HUES48 (cell line): ENCODE results near the gene DYSF.

Source experiments
- H3K27ac ChIP-seq: one replicate; pipeline ENCODE4 v1.7.0; 2013; ENCODE audit warnings: low read depth, low read length, inconsistent platforms
- H3K27me3 ChIP-seq: 2 replicates; pipeline ENCODE4 v1.6.1; 2013; ENCODE audit warnings: mild to moderate bottlenecking, low read length; ENCODE audit not compliant: control insufficient read depth, insufficient read depth
- H3K36me3 ChIP-seq: 2 replicates; pipeline ENCODE4 v1.6.1; 2013; ENCODE audit warnings: low read length; ENCODE audit not compliant: control insufficient read depth, insufficient read depth
- H3K4me1 ChIP-seq: 2 replicates; pipeline ENCODE4 v1.6.1; 2013; ENCODE audit warnings: mild to moderate bottlenecking, low read length; ENCODE audit not compliant: control insufficient read depth, insufficient read depth
- H3K4me3 ChIP-seq: 2 replicates; pipeline ENCODE4 v1.5.1; 2013; ENCODE audit warnings: mild to moderate bottlenecking, low read depth, low read length
- H3K9ac ChIP-seq: 2 replicates; pipeline ENCODE4 v1.6.1; 2013; ENCODE audit warnings: mild to moderate bottlenecking, low read depth, low read length, moderate library complexity
- H3K9me3 ChIP-seq: 2 replicates; pipeline ENCODE4 v1.6.1; 2013; ENCODE audit warnings: low read length; ENCODE audit not compliant: control insufficient read depth, insufficient read depth

DYSF gene

GRCh38 chr2:71690876-71691475 lies 237.6 kb downstream of the DYSF start:
- Histone ChIP-seq H3K4me3 (no peak overlapping the region), H3K4me1 (peaks cover 9% of the 10 kb centered on the region), H3K9me3 (no peaks in the 10 kb centered on the region), H3K27me3 (no peaks in the 10 kb centered on the region), H3K27ac (no peak overlapping the region), H3K36me3 (no peaks in the 10 kb centered on the region), H3K9ac (no peak overlapping the region)

GRCh38 chr2:71691747-71692441 lies 238.5 kb downstream of the DYSF start:
- no peak overlapping the region for H3K4me3 ChIP-seq
- H3K27me3 ChIP-seq: no peaks in the 10 kb centered on the region
- no peaks in the 10 kb centered on the region for H3K36me3 ChIP-seq
- H3K27ac ChIP-seq: no peak overlapping the region
- peaks cover 9% of the 10 kb centered on the region for H3K4me1 ChIP-seq
- H3K9ac ChIP-seq: no peak overlapping the region
- no peaks in the 10 kb centered on the region for H3K9me3 ChIP-seq

DNA sequence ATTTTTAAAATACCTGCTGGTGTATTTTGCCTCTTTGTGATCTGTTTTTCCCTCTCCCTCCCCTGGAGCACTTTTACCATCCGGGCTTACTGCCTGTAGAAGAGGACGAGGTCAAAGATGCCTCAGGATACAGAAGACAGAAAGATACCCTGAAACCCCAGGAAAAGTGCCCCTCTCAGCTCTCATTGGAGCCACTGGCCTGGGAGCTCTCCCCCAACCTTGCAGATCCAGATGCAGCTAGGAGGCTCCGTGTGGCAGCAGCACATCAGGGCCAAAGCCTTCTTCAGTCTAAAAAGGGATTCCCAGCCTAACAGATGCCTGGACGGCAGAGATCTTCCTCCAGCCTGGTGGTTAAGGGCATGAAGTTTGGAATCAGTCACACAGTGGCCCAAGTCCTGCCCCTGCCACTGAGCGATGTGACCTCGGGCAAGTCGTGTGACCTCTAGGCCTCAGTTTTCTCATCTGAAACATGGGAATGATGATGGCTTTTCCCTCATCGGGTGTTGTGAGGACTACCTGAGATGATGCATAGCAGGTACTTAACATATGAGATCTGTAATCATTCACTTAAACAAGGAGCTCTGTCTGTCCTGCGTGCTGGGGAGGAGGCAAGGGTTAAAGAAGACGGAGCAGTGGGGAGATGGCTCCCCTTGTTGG lies 239.4 kb downstream of the DYSF start:
- H3K36me3 ChIP-seq: no peaks in the 10 kb centered on the region
- no peak overlapping the region for H3K4me3 ChIP-seq
- no peak overlapping the region for H3K9ac ChIP-seq
- H3K27me3 ChIP-seq: no peaks in the 10 kb centered on the region
- H3K9me3 ChIP-seq: no peaks in the 10 kb centered on the region
- peaks cover 9% of the 10 kb centered on the region for H3K4me1 ChIP-seq
- H3K27ac ChIP-seq: no peak overlapping the region

DNA sequence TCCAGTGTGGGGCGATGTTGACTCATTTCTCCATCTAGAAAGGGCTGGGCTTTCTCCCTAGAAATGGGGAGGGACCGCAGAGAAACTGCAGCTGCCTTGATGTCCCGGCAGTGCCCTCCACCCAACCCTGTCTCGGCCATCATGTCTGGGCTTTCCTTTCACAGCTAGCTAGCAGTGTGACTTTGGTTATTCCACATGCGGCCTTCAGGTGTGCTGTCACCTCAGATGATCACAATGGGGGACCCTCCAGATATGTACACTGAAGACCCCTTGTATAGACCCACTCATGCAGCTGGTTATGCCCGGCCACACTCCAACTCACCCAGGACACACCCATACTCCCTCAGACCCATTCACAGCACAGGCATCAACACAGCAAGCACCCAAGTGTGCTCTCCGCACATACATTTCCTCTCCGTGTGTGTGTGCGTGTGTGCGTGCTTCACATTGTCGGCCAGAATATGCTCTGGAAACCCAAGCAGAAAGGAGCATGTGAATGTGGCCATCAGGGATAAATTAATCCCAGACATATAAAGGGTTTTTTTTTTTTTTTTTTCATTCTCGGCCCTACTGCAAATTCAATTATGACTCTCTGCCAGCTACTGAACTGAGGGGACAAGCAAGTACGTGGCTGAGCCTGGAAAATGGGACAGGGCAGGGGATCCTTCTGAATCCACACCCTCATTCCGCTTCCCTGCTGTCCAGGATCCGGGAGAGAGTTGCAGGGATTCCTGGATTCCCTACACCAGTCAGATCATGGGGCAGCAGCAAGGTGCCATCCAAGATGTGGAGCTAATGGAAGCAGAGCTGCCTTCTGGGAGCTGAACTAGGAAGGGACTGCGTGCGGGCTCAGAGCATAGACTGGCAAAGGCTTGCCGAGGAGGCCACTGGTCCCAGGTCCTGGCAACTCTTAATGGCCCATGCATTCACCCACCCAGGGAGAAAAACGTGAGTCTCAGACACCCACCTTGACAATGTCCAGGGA lies 240.2 kb downstream of the DYSF start:
- Histone ChIP-seq H3K36me3 (no peaks in the 10 kb centered on the region), H3K27me3 (no peaks in the 10 kb centered on the region), H3K9me3 (no peaks in the 10 kb centered on the region), H3K4me1 (peaks cover 9% of the 10 kb centered on the region), H3K9ac (no peak overlapping the region), H3K27ac (no peak overlapping the region), H3K4me3 (no peak overlapping the region)

GRCh38 chr2:71694501-71695234 lies 241.3 kb downstream of the DYSF start:
- Histone ChIP-seq H3K9ac (0 out of 2 replicates have a peak overlapping the region, but pooled peaks have one; percentile 3), H3K4me1 (peaks cover 9% of the 10 kb centered on the region), H3K4me3 (no peak overlapping the region), H3K27me3 (no peaks in the 10 kb centered on the region), H3K27ac (no peak overlapping the region), H3K36me3 (no peaks in the 10 kb centered on the region), H3K9me3 (no peaks in the 10 kb centered on the region)

GRCh38 chr2:71695235-71696120 lies 242.1 kb downstream of the DYSF start:
- H3K9ac ChIP-seq: 0 out of 2 replicates have a peak overlapping the region, but pooled peaks have one; percentile 3
- H3K27me3 ChIP-seq: no peaks in the 10 kb centered on the region
- no peaks in the 10 kb centered on the region for H3K36me3 ChIP-seq
- peaks cover 9% of the 10 kb centered on the region for H3K4me1 ChIP-seq
- no peak overlapping the region for H3K27ac ChIP-seq
- H3K4me3 ChIP-seq: no peak overlapping the region
- H3K9me3 ChIP-seq: no peaks in the 10 kb centered on the region

GRCh38 chr2:71696381-71696780 lies 243.0 kb downstream of the DYSF start:
- H3K36me3 ChIP-seq: no peaks in the 10 kb centered on the region

GRCh38 chr2:71697106-71698004 lies 244.0 kb downstream of the DYSF start:
- H3K9me3 ChIP-seq: no peaks in the 10 kb centered on the region
- H3K4me3 ChIP-seq: no peak overlapping the region
- no peaks in the 10 kb centered on the region for H3K36me3 ChIP-seq
- H3K9ac ChIP-seq: no peak overlapping the region
- peaks cover 9% of the 10 kb centered on the region for H3K4me1 ChIP-seq
- H3K27me3 ChIP-seq: no peaks in the 10 kb centered on the region
- H3K27ac ChIP-seq: no peak overlapping the region

More at GRCh38 chr2:71696381-71696780, 243.0 kb downstream of the DYSF start:
- H3K4me1 ChIP-seq: peaks cover 9% of the 10 kb centered on the region
- no peak overlapping the region for H3K4me3 ChIP-seq
- H3K27me3 ChIP-seq: no peaks in the 10 kb centered on the region
- no peaks in the 10 kb centered on the region for H3K9me3 ChIP-seq
- H3K9ac ChIP-seq: no peak overlapping the region
- H3K27ac ChIP-seq: no peak overlapping the region

- Histone ChIP-seq H3K36me3 (no peaks in the 10 kb centered on the region), H3K4me3 (no peak overlapping the region), H3K27me3 (no peaks in the 10 kb centered on the region), H3K9me3 (no peaks in the 10 kb centered on the region), H3K27ac (no peak overlapping the region), H3K9ac (no peak overlapping the region), H3K4me1 (peaks cover 3% of the 10 kb centered on the region)
Observed at GRCh38 chr2:71699428-71699827, 246.1 kb downstream of the DYSF start.
